Superior temporal gyrus (tissue), 1 donor: Measurements from ENCODE around the gene PCBP1.
"Not testable (repeated sequence)": the region's sequence is repeated elsewhere in the genome, so short reads cannot be mapped to it uniquely, and the experiment has no call there.

Experiments used
- DNase-seq: peaks from one replicate; pipeline ENCODE4 v3.0.0-alpha.2; 2016; ENCODE audit errors: extremely low spot score

PCBP1 gene

DNA sequence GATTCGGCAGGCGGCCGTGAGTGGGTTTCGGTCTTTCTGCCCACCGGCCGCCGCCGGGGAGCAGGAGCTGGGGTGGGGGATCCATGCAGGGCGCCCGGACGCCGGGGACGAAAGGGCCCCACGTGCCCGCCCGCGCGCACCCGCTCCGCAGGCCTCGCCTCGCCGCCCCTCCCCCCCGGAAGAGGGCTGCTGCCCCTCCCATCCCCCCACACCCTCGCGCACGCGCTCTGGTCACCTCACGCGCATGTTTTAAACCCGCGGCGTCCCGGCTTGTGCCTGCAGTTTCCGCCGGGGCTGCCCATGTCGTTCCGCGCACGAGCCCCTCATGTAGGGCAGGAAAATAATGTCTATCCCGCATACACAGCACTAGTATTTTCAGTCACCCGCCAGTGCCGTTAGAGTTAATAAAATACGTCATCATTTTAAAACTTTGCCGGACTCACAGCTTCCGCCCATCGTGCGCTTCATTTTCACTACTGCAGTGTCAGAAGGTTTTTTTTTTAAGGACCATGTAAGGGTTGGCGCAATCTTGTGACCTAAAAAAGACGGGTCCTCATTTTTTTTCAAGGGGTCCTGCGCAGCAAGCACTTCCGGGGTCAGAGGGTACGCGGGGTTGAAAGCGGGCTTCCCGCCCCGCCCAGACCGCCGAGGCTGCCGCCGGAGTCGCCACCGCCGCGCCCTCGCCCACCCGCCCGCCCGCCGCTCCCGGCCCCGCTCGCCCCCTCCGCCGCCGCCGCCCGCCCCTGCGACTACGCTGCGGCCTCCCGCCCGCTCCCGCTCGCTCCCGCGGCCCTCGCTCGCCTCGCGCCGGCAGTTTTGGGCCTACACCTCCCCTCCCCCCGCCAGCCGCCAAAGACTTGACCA, at the start of gene PCBP1:
Gene PCBP1, plus strand, starts transcription at position 640 of the 864 bp plus-strand sequence. CDS start 267 bp downstream, outside the sequence.
- peak; percentile 95 for DNase-seq

- no peak for DNase-seq
These were observed 47.9 kb upstream of the PCBP1 start for GRCh38 chr2:70039366-70039765.

DNA sequence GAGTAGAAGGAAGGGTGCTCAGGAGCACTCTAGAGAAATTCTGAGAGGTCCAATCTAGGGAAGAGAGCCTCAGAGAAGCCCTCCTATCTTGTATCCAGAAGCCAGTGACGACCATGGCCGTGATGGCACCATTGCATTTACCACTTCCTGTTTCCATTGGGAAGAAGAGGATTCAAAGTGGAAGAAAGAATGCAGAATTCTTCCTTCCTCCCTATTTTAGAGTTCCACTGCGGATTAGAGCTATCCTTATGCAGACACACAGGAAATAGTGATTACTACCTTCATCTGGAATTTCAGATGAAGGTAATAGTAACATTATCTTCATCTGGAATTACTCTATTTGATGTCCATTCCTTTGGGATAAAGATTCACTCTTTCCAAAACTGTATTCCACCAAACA, 45.6 kb upstream of the PCBP1 start:
- no peak for DNase-seq

DNA sequence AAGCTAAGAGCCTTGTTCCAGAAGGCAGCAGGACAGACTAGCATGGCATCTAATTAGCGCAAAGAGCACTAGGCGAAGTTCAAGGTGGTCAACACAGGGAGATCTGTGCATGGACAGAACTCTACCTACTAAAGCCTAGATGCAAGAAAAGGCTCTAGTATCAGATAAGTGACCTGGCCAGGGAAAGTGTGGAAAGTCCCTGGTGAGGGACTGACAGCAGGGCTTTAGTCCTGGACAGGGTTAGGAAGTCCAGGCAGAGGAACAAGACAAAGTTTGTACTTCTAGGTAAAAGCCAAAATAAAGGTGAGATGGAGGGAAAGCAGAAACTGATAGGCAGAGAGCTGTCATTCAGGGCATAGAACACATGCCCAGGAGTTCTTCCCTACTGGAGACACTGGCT, 45.0 kb upstream of the PCBP1 start:
- DNase-seq: no peak

- no peak for DNase-seq
These were observed 43.9 kb upstream of the PCBP1 start for GRCh38 chr2:70043252-70043875.

DNA sequence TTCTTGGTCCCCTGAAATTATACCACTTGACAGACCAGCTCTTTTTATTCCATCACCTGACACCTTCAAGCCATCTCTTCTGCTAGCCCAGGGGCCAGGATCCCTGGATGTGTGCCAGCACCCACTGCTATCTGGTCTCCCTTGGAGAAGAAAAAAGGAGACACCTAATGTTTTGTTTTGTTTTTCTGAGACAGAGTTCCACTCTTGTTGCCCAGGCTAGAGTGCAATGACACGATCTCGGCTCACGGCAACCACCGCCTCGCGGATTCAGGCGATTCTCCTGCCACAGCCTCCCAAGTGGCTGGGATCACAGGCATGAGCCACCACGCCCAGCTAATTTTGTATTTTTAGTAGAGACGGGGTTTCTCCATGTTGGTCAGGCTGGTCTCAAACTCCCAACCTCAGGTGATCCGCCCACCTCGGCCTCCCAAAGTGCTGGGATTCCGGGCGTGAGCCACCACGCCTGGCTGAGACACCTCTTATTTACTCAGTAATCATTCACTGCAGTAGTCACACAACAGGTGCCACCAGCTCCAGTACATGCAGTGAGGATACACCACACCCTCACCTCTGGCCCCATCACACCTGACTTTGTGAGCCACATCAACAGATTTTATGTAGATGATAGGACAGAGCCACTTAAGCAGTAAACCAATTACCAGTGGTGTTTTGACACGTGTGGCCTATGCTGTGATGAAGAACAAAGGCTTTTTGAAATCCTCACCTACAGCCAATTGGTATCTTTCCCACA, 42.8 kb upstream of the PCBP1 start:
- no peak for DNase-seq

- no peak for DNase-seq
These were observed 41.9 kb upstream of the PCBP1 start for GRCh38 chr2:70045405-70045804.

GRCh38 chr2:70045932-70046331, 41.3 kb upstream of the PCBP1 start:
- peak; percentile 34 for DNase-seq

DNA sequence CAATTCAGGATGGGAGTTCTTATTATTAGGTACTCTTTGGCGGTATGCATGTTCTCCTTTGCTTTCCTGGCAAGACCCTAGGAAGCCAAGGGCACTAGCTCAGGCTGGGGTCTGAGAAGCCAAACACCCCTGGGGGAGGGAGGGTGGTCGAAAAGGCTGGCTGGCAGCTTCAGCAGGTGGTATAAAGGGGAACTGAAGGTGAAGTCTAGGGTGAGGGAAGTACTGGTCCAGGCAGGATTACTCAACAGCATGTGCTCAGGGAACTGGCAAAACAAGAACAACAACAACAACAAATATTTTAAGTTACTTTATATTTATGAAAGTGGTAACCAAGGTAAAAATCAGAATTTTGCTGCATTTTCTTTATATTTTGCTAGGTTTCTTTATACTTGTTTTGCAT, 40.7 kb upstream of the PCBP1 start:
- DNase-seq: no peak

GRCh38 chr2:70047451-70047850, 39.8 kb upstream of the PCBP1 start:
- no peak for DNase-seq

GRCh38 chr2:70049255-70049654, 38.0 kb upstream of the PCBP1 start:
- peak; percentile 49 for DNase-seq

DNA sequence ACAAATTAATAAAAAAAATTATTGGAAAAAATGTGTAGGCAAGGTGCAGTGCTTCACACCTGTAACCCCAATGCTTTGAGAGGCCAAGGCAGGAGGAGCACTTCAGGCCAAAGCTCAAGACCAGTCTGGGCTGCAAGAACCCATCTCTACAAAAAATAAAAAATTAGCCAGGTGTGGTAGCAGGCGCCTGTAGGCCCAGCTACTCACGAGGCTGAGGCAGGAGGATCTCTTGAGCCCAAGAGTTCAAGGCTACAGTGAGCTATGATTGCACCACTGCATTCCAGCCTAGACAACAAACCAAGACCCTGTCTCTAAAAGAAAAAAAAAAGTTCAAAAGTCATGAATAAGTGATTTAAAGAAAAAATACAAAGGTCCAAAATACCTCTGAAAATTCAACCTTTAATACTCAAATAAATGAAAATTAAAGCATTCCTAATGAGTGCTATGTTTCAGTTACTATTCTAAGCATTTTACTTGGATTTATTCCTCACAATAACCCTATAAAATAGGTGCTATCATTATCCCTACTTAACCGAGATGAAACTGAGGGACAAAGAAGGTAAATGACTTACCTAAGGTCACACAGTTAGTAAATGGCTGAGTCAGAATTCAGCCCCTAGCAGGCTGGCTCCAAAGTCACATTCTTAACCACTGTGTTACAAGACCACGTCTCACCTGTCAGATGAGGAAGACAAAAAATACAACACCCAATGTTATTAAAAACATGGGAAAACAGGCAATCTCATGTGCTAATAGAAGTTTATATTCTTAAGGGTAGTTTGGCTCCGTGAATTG, 36.4 kb upstream of the PCBP1 start:
- DNase-seq: no peak

GRCh38 chr2:70055259-70055658, 32.0 kb upstream of the PCBP1 start:
- not testable (repeated sequence) for DNase-seq

GRCh38 chr2:70061317-70061716, 26.0 kb upstream of the PCBP1 start:
- DNase-seq: no peak

DNA sequence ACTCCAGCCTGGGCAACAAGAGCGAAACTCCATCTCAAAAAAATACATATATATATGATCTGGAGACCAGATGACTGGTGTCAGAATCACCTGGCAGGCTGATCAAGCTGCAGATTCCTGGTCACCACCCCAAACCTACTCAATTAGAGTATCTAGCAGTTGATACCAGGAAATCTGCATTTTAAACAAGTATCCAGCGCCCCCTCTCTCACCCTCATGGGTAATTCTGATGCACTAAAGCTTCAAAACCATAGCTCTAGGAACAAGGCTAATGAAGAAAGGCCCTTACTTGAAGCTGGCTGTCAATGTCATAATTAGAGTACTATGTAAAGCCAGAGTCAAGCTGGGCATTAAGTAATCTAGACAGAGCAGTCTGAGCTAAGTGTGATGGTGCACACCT, 25.0 kb upstream of the PCBP1 start:
- DNase-seq: no peak

GRCh38 chr2:70068119-70068518, 19.2 kb upstream of the PCBP1 start:
- no peak for DNase-seq

DNA sequence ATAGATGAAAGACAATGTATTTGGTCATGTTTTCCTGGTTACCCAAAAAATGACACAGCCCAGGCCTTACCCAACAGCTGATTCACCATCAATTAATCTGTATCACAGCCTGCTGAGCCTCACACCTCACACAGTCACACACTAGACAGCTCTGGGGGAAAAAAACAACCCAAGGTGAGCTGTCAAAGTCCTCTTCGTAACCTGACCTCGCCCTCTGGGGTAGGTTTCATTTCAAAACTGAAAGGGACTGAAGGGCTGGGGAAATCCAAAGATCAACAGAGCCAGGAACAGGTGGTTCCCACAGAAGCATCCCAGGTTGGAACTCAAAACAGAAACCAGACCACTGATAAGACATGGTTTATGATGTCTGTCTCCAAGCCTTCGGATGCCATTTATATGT, 18.2 kb upstream of the PCBP1 start:
- no peak for DNase-seq

DNA sequence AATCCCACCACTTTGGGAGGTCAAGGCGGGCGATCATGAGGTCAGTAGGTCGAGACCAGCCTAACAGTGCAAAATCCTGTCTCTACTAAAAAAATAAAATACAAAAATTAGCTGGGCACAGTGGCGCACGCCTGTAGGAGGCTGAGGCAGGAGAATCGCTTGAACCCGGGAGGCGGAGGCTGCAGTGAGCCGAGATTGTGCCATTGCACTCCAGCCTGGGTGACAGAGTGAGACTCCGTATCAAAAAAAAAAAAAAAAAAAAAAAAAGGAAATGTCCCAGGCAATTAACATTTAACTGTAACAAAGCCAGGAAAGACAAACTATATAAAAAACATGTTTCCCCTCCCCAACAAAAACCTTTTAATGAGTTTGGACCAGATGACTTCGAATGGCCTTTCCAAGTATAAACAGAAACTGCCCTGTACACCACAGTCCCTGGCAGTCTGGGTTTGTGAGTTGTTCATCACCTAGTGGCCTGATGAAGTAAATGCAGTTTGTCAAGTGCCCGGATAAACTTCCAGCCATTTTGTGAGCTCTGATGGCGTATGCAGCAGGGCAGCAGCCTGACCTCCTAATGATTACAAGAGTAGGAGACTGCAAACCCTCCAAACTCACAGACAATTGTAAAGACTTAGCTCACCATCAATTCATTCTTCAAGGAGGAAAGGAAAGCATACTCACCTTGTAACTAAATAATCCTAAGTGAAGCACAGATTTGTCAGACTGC, 16.6 kb upstream of the PCBP1 start:
- DNase-seq: peak; percentile 97

- DNase-seq: peak; percentile 57
These were observed 13.8 kb upstream of the PCBP1 start for GRCh38 chr2:70073493-70073892.

GRCh38 chr2:70078384-70078783, 8.9 kb upstream of the PCBP1 start:
- no peak for DNase-seq

- no peak for DNase-seq
These were observed 6.6 kb upstream of the PCBP1 start for GRCh38 chr2:70080610-70081200.
